GM21390 (cell line): ENCODE data around the gene DOCK2.
"Not testable (repeated sequence)": the region's sequence is repeated elsewhere in the genome, so short reads cannot be mapped to it uniquely, and the experiment has no call there.

ENCODE experiments used
- ATAC-seq: cut with Tn5 transposase; IDR thresholded peaks from one replicate; pipeline ENCODE4 v1.9.1; 2021; ENCODE audit not compliant: unreplicated experiment

DOCK2 gene

GRCh38 chr5:169716287-169716686, 79.2 kb downstream of the DOCK2 start:
- no peak for ATAC-seq

- ATAC-seq = no peak
Observed at GRCh38 chr5:169717288-169717687, 80.2 kb downstream of the DOCK2 start.

GRCh38 chr5:169719360-169720314, 82.6 kb downstream of the DOCK2 start:
- peak; percentile 82 for ATAC-seq

- no peak for ATAC-seq
Observed at GRCh38 chr5:169721771-169722170, 84.7 kb downstream of the DOCK2 start.

- no peak for ATAC-seq
Observed at GRCh38 chr5:169723103-169723831, 86.2 kb downstream of the DOCK2 start.

- no peak for ATAC-seq
Observed at GRCh38 chr5:169724303-169725087, 87.4 kb downstream of the DOCK2 start.

- ATAC-seq = not testable (repeated sequence)
Observed at GRCh38 chr5:169725665-169726064, 88.6 kb downstream of the DOCK2 start.

GRCh38 chr5:169728418-169728817, 91.3 kb downstream of the DOCK2 start:
- ATAC-seq = no peak

GRCh38 chr5:169731221-169731620, 94.1 kb downstream of the DOCK2 start:
- ATAC-seq = no peak

- ATAC-seq = no peak
Observed at GRCh38 chr5:169732841-169733240, 95.8 kb downstream of the DOCK2 start.

GRCh38 chr5:169735913-169736312, 98.8 kb downstream of the DOCK2 start:
- ATAC-seq = no peak

GRCh38 chr5:169736653-169737052, 99.6 kb downstream of the DOCK2 start:
- peak; percentile 69 for ATAC-seq

GRCh38 chr5:169740435-169740834, 103.4 kb downstream of the DOCK2 start:
- ATAC-seq = no peak

- ATAC-seq = no peak
Observed at GRCh38 chr5:169742771-169743296, 105.8 kb downstream of the DOCK2 start.

GRCh38 chr5:169744336-169744735, 107.3 kb downstream of the DOCK2 start:
- no peak for ATAC-seq

- ATAC-seq = peak; percentile 10
Observed at GRCh38 chr5:169745441-169746146, 108.5 kb downstream of the DOCK2 start.

- ATAC-seq = peak; percentile 39
Observed at GRCh38 chr5:169746147-169746694, 109.1 kb downstream of the DOCK2 start.

- no peak for ATAC-seq
Observed at GRCh38 chr5:169748174-169748573, 111.1 kb downstream of the DOCK2 start.

- no peak for ATAC-seq
Observed at GRCh38 chr5:169749295-169749694, 112.2 kb downstream of the DOCK2 start.

- no peak for ATAC-seq
Observed at GRCh38 chr5:169751490-169751889, 114.4 kb downstream of the DOCK2 start.
